OCI-LY7 (cell line): ENCODE measurements around the gene KRTAP10-12.

ENCODE experiments used
- EZH2phosphoT487 ChIP-seq: fragments of 200-600 bp; sonication (generic); IDR thresholded peaks from 2 replicates; pipeline ENCODE4 v1.6.1; 2018; ENCODE audit warnings: low read depth, borderline replicate concordance, mild to moderate bottlenecking, mixed run types, antibody characterized with exemption, low read length, moderate library complexity, mixed read lengths
- TF ChIP-seq, protein P1 (sequence below): fragments of 200-600 bp; sonication (generic); conservative IDR thresholded peaks from 2 replicates; pipeline ENCODE4 v1.5.1; 2014; ENCODE audit warnings: mild to moderate bottlenecking, antibody characterized with exemption, low read length, moderate library complexity, mixed read lengths

DNA sequence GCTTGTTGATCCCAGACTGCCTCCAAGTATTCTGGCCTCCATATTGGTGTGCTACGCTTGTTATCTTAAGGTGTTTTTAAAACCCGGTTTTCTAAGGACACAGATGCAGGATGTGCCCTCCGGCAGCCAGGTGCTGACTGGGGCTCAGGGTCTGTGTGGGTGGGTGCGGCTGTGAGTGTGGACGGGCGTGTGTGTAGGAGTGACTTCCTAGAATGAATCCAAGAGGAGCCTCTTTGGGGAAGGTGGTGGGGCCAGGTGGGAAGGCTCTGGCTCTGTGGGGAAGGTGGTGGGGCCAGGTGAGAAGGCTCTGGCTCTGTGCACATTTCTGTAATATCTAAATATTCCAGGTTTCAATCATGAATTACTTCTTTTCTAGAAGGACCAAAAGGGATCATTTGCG, 27.2 kb downstream of the KRTAP10-12 start:
- TF ChIP-seq, protein P1, sequence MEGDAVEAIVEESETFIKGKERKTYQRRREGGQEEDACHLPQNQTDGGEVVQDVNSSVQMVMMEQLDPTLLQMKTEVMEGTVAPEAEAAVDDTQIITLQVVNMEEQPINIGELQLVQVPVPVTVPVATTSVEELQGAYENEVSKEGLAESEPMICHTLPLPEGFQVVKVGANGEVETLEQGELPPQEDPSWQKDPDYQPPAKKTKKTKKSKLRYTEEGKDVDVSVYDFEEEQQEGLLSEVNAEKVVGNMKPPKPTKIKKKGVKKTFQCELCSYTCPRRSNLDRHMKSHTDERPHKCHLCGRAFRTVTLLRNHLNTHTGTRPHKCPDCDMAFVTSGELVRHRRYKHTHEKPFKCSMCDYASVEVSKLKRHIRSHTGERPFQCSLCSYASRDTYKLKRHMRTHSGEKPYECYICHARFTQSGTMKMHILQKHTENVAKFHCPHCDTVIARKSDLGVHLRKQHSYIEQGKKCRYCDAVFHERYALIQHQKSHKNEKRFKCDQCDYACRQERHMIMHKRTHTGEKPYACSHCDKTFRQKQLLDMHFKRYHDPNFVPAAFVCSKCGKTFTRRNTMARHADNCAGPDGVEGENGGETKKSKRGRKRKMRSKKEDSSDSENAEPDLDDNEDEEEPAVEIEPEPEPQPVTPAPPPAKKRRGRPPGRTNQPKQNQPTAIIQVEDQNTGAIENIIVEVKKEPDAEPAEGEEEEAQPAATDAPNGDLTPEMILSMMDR, result no peak
- no peak for TF ChIP-seq EZH2phosphoT487
